GM23248 (cell line): Measurements from ENCODE around the gene HSD11B2.

Experiments used
- EZH2 ChIP-seq: fragments of 200-600 bp; sonication (generic); IDR thresholded peaks from 2 replicates; pipeline ENCODE4 v1.6.1; 2018; ENCODE audit warnings: antibody characterized with exemption, mild to moderate bottlenecking; ENCODE audit not compliant: insufficient read depth, poor library complexity, severe bottlenecking
- EZH2phosphoT487 ChIP-seq: fragments of 200-600 bp; sonication (generic); IDR thresholded peaks from 2 replicates; pipeline ENCODE4 v1.6.1; 2018; ENCODE audit warnings: antibody characterized with exemption, moderate library complexity, mild to moderate bottlenecking, low read depth; ENCODE audit not compliant: insufficient read depth

DNA sequence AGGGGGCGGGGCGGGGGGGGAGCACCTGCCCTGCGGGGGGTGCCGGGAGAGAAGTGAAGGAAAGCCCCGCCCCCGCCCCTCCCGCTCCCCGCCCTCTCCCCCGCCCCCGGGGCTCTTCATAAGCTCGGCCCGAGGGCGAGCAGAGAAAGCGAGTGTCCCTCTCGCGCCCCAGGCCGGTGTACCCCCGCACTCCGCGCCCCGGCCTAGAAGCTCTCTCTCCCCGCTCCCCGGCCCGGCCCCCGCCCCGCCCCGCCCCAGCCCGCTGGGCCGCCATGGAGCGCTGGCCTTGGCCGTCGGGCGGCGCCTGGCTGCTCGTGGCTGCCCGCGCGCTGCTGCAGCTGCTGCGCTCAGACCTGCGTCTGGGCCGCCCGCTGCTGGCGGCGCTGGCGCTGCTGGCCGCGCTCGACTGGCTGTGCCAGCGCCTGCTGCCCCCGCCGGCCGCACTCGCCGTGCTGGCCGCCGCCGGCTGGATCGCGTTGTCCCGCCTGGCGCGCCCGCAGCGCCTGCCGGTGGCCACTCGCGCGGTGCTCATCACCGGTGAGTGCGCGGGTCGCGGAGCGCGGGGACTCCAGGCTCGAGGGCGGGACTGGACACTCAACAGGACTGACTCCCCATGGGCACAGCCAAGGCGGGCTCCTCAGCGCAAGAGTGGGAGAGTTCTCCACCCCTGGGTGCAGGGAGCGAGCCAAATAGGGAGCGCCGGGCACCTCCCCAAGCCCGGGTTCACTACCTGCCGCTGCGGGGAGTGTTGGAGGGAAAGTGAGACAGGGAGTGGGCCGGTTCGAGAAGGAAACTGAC lies at the start of gene HSD11B2:
- no peak for TF ChIP-seq EZH2
- TF ChIP-seq EZH2phosphoT487 = no peak
